ENCODE results near the gene MRPS12. TPM values are rescaled to one million over a fixed set of nuclear protein-coding genes. Genes with fewer than 3 reads are reported as not detected.
A peak's percentile ranks its signal among the peaks of the same experiment; 100 is the strongest.

The MRPS12 gene
- total and polyA plus RNA-seq, 2 of the 13 experiments (the other 11 are each of a cell fraction or from before 2014, with no cell fraction given), result 27.5 to 54.8 TPM

DNA sequence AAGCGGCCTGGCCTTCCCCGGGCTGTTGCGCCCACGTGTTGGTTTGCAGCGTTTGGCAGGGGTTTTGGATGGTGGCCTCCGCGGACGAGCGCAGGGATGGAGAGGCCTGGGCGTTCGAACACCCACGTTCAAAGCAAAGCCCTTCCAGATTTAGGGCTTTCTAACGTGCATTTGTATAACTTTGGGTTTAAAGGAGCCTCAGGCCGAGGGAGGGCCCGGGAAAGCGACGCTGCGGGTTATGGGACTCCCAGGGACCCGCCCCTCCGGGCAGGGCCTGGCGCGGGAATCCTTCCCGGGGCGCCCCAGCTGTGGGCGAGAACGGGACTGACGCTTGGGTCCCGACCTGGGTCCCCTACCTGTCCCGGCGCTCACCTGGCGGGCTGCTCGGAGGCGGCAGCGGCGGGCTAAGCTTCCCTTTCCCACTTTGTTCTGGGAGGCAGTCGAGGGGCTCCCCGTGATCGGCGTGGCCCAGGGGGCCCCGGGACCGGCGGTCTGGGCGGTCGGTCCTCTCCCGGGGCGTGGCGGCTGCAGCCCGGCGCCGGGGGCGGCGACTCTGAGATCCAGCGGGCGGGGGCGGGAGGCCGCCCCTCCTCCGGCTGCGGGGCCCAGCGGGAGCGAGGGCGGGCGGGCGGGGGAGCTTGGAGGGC is 44.6 kb downstream of the MRPS12 start, which contains the start of gene FBXO17 (continued):
- TF ChIP-seq, protein P1, sequence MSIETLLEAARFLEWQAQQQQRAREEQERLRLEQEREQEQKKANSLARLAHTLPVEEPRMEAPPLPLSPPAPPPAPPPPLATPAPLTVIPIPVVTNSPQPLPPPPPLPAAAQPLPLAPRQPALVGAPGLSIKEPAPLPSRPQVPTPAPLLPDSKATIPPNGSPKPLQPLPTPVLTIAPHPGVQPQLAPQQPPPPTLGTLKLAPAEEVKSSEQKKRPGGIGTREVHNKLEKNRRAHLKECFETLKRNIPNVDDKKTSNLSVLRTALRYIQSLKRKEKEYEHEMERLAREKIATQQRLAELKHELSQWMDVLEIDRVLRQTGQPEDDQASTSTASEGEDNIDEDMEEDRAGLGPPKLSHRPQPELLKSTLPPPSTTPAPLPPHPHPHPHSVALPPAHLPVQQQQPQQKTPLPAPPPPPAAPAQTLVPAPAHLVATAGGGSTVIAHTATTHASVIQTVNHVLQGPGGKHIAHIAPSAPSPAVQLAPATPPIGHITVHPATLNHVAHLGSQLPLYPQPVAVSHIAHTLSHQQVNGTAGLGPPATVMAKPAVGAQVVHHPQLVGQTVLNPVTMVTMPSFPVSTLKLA (IDR thresholded peaks at IDR 0.05), result no peak
- TF ChIP-seq NONO (IDR thresholded peaks at IDR 0.05) (no peak), NONO (CRISPR knock-in tag; conservative IDR thresholded peaks at IDR 0.05) (peak; percentile 72), REXO4 (CRISPR knock-in tag; IDR thresholded peaks at IDR 0.05; ENCODE audit: borderline replicate concordance) (peak; percentile 65; the same call in 1 of the 2 replicates), HNRNPLL (IDR thresholded peaks at IDR 0.05; ENCODE audit: low read depth, low read length, poor library complexity, severe bottlenecking) (peak; percentile 30), TEAD2 (CRISPR knock-in tag; IDR thresholded peaks at IDR 0.05) (peak; percentile 56; the same call in 1 of the 2 replicates), ZNF326 (CRISPR knock-in tag; IDR thresholded peaks at IDR 0.05; ENCODE audit: borderline replicate concordance) (no peak), ATF1 (CRISPR knock-in tag; IDR thresholded peaks at IDR 0.05) (no peak), WIZ (CRISPR knock-in tag; IDR thresholded peaks at IDR 0.05) (no peak), SAP130 (CRISPR knock-in tag; IDR thresholded peaks at IDR 0.05; ENCODE audit: low read depth) (peak; percentile 62), ZNF430 (CRISPR knock-in tag; IDR thresholded peaks at IDR 0.05) (peak; percentile 51; the same call in 1 of the 2 replicates), EED (CRISPR knock-in tag; IDR thresholded peaks at IDR 0.05) (peak; percentile 52; the same call in 1 of the 2 replicates), CAMTA2 (CRISPR knock-in tag; IDR thresholded peaks at IDR 0.05; ENCODE audit: borderline replicate concordance) (no peak)
- TF ChIP-seq, protein P2, sequence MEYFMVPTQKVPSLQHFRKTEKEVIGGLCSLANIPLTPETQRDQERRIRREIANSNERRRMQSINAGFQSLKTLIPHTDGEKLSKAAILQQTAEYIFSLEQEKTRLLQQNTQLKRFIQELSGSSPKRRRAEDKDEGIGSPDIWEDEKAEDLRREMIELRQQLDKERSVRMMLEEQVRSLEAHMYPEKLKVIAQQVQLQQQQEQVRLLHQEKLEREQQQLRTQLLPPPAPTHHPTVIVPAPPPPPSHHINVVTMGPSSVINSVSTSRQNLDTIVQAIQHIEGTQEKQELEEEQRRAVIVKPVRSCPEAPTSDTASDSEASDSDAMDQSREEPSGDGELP (IDR thresholded peaks at IDR 0.05; ENCODE audit: borderline replicate concordance, low read depth), result peak; percentile 18; the same call in 1 of the 2 replicates
- TF ChIP-seq, protein P3, sequence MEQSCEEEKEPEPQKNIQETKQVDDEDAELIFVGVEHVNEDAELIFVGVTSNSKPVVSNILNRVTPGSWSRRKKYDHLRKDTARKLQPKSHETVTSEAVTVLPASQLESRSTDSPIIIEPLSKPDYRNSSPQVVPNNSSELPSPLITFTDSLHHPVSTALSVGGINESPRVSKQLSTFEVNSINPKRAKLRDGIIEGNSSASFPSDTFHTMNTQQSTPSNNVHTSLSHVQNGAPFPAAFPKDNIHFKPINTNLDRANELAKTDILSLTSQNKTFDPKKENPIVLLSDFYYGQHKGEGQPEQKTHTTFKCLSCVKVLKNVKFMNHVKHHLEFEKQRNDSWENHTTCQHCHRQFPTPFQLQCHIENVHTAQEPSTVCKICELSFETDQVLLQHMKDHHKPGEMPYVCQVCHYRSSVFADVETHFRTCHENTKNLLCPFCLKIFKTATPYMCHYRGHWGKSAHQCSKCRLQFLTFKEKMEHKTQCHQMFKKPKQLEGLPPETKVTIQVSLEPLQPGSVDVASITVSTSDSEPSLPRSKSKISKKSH (CRISPR knock-in tag; IDR thresholded peaks at IDR 0.05; ENCODE audit: borderline replicate concordance), result 0 out of 2 replicates have a peak, but pooled peaks have one; percentile 58
- TF ChIP-seq, protein P4, sequence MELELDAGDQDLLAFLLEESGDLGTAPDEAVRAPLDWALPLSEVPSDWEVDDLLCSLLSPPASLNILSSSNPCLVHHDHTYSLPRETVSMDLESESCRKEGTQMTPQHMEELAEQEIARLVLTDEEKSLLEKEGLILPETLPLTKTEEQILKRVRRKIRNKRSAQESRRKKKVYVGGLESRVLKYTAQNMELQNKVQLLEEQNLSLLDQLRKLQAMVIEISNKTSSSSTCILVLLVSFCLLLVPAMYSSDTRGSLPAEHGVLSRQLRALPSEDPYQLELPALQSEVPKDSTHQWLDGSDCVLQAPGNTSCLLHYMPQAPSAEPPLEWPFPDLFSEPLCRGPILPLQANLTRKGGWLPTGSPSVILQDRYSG (CRISPR knock-in tag; IDR thresholded peaks at IDR 0.05), result no peak
- TF ChIP-seq, protein P5, sequence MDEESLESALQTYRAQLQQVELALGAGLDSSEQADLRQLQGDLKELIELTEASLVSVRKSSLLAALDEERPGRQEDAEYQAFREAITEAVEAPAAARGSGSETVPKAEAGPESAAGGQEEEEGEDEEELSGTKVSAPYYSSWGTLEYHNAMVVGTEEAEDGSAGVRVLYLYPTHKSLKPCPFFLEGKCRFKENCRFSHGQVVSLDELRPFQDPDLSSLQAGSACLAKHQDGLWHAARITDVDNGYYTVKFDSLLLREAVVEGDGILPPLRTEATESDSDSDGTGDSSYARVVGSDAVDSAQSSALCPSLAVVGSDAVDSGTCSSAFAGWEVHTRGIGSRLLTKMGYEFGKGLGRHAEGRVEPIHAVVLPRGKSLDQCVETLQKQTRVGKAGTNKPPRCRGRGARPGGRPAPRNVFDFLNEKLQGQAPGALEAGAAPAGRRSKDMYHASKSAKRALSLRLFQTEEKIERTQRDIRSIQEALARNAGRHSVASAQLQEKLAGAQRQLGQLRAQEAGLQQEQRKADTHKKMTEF (CRISPR knock-in tag; IDR thresholded peaks at IDR 0.05), result peak; percentile 43; the same call in 1 of the 2 replicates
- TF ChIP-seq, protein P6, sequence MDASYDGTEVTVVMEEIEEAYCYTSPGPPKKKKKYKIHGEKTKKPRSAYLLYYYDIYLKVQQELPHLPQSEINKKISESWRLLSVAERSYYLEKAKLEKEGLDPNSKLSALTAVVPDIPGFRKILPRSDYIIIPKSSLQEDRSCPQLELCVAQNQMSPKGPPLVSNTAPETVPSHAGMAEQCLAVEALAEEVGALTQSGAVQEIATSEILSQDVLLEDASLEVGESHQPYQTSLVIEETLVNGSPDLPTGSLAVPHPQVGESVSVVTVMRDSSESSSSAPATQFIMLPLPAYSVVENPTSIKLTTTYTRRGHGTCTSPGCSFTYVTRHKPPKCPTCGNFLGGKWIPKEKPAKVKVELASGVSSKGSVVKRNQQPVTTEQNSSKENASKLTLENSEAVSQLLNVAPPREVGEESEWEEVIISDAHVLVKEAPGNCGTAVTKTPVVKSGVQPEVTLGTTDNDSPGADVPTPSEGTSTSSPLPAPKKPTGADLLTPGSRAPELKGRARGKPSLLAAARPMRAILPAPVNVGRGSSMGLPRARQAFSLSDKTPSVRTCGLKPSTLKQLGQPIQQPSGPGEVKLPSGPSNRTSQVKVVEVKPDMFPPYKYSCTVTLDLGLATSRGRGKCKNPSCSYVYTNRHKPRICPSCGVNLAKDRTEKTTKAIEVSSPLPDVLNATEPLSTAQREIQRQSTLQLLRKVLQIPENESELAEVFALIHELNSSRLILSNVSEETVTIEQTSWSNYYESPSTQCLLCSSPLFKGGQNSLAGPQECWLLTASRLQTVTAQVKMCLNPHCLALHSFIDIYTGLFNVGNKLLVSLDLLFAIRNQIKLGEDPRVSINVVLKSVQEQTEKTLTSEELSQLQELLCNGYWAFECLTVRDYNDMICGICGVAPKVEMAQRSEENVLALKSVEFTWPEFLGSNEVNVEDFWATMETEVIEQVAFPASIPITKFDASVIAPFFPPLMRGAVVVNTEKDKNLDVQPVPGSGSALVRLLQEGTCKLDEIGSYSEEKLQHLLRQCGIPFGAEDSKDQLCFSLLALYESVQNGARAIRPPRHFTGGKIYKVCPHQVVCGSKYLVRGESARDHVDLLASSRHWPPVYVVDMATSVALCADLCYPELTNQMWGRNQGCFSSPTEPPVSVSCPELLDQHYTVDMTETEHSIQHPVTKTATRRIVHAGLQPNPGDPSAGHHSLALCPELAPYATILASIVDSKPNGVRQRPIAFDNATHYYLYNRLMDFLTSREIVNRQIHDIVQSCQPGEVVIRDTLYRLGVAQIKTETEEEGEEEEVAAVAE (CRISPR knock-in tag; IDR thresholded peaks at IDR 0.05; ENCODE audit: borderline replicate concordance), result peak; percentile 26; the same call in 1 of the 2 replicates
